HG03439 (cell line): ENCODE measurements around the gene CP.

Experiments
- ATAC-seq: cut with Tn5 transposase; IDR thresholded peaks from one replicate; pipeline ENCODE4 v1.9.1; 2021; ENCODE audit warnings: mild to moderate bottlenecking, moderate library complexity; ENCODE audit not compliant: unreplicated experiment

CP gene

GRCh38 chr3:149186721-149187120, 34.9 kb downstream of the CP start:
- no peak for ATAC-seq

- ATAC-seq = no peak
Measured at GRCh38 chr3:149186219-149186618, 35.4 kb downstream of the CP start.

- ATAC-seq = no peak
Measured at GRCh38 chr3:149181182-149181581, 40.4 kb downstream of the CP start.

GRCh38 chr3:149180057-149180573, 41.5 kb downstream of the CP start:
- no peak for ATAC-seq

GRCh38 chr3:149179220-149179619, 42.4 kb downstream of the CP start:
- ATAC-seq = no peak

GRCh38 chr3:149177122-149177521, 44.5 kb downstream of the CP start:
- ATAC-seq = no peak

- peak; percentile 74 for ATAC-seq
Measured at GRCh38 chr3:149174901-149175300, 46.7 kb downstream of the CP start.

GRCh38 chr3:149170672-149171071, 51.0 kb downstream of the CP start:
- no peak for ATAC-seq

- no peak for ATAC-seq
Measured at GRCh38 chr3:149167898-149168297, 53.7 kb downstream of the CP start.

- ATAC-seq = no peak
Measured at GRCh38 chr3:149163066-149163465, 58.6 kb downstream of the CP start.

- no peak for ATAC-seq
Measured at GRCh38 chr3:149162007-149162406, 59.6 kb downstream of the CP start.

- ATAC-seq = no peak
Measured at GRCh38 chr3:149160754-149161300, 60.8 kb downstream of the CP start.

- ATAC-seq = no peak
Measured at GRCh38 chr3:149153402-149153801, 68.2 kb downstream of the CP start.

- ATAC-seq = peak; percentile 69
Measured at GRCh38 chr3:149152420-149152819, 69.2 kb downstream of the CP start.

GRCh38 chr3:149151843-149152242, 69.8 kb downstream of the CP start:
- ATAC-seq = no peak

- no peak for ATAC-seq
Measured at GRCh38 chr3:149150436-149150835, 71.2 kb downstream of the CP start.

GRCh38 chr3:149145974-149146373, 75.7 kb downstream of the CP start:
- peak; percentile 56 for ATAC-seq

- no peak for ATAC-seq
Measured at GRCh38 chr3:149145356-149145755, 76.3 kb downstream of the CP start.

- no peak for ATAC-seq
Measured at GRCh38 chr3:149142682-149143081, 78.9 kb downstream of the CP start.

- ATAC-seq = no peak
Measured at GRCh38 chr3:149134575-149134974, 87.1 kb downstream of the CP start.

GRCh38 chr3:149131589-149131988, 90.0 kb downstream of the CP start:
- no peak for ATAC-seq

GRCh38 chr3:149129326-149130205, 92.1 kb downstream of the CP start, which contains the start of gene HPS3:
TSS of gene HPS3 (plus strand) at chr3:149129638. CDS start at chr3:149129724, 86 bp downstream.
- peak; percentile 95 for ATAC-seq
